CD4-positive, alpha-beta T cell treated with Interleukin-15 for 1 hour (primary cell): ENCODE data around the gene CCL28.
"Not testable (repeated sequence)": the region's sequence is repeated elsewhere in the genome, so short reads cannot be mapped to it uniquely, and the experiment has no call there.

Experiments
- DNase-seq: peaks from one replicate; pipeline ENCODE4 v3.0.0-alpha.2; 2020

The CCL28 gene

GRCh38 chr5:43412156-43412555, at the start of gene CCL28:
TSS of gene CCL28 (minus strand) at chr5:43412391. CDS start at chr5:43412316, 75 bp downstream.
- DNase-seq = no peak

GRCh38 chr5:43461066-43461465, 48.9 kb upstream of the CCL28 start:
- no peak for DNase-seq

GRCh38 chr5:43456556-43456955, 44.4 kb upstream of the CCL28 start:
- DNase-seq = no peak

- not testable (repeated sequence) for DNase-seq
Observed at GRCh38 chr5:43441575-43441974, 29.4 kb upstream of the CCL28 start.

- no peak for DNase-seq
Observed at GRCh38 chr5:43437062-43437660, 25.0 kb upstream of the CCL28 start.

- no peak for DNase-seq
Observed at GRCh38 chr5:43433382-43433781, 21.2 kb upstream of the CCL28 start.

- DNase-seq = no peak
Observed at GRCh38 chr5:43432486-43433375, 20.5 kb upstream of the CCL28 start.

GRCh38 chr5:43429706-43430105, 17.5 kb upstream of the CCL28 start:
- DNase-seq = no peak

- no peak for DNase-seq
Observed at GRCh38 chr5:43429016-43429415, 16.8 kb upstream of the CCL28 start.

GRCh38 chr5:43427306-43427705, 15.1 kb upstream of the CCL28 start:
- no peak for DNase-seq

- DNase-seq = no peak
Observed at GRCh38 chr5:43425983-43426382, 13.8 kb upstream of the CCL28 start.

- not testable (repeated sequence) for DNase-seq
Observed at GRCh38 chr5:43423086-43423485, 10.9 kb upstream of the CCL28 start.

GRCh38 chr5:43422143-43422542, 10.0 kb upstream of the CCL28 start:
- DNase-seq = no peak

GRCh38 chr5:43421450-43422133, 9.4 kb upstream of the CCL28 start:
- DNase-seq = no peak

GRCh38 chr5:43420241-43420640, 8.1 kb upstream of the CCL28 start:
- no peak for DNase-seq

GRCh38 chr5:43418561-43418960, 6.4 kb upstream of the CCL28 start:
- no peak for DNase-seq

- DNase-seq = no peak
Observed at GRCh38 chr5:43416803-43417394, 4.7 kb upstream of the CCL28 start.

GRCh38 chr5:43415935-43416802, 4.0 kb upstream of the CCL28 start:
- DNase-seq = no peak

- no peak for DNase-seq
Observed at GRCh38 chr5:43413966-43414365, 1.8 kb upstream of the CCL28 start.

- no peak for DNase-seq
Observed at GRCh38 chr5:43412644-43413043, 453 bp upstream of the CCL28 start.

GRCh38 chr5:43411495-43411894, 696 bp downstream of the CCL28 start:
- no peak for DNase-seq

GRCh38 chr5:43410414-43410813, 1.8 kb downstream of the CCL28 start:
- DNase-seq = no peak
